A204.1 (cell line): ENCODE results near the gene CYB5D1.
A peak's percentile ranks its signal among the peaks of the same experiment; 100 is the strongest.

Source experiments
- FAIRE-seq: peaks from 2 replicates; lab custom pipeline; 2012; peaks lifted over from hg19 to GRCh38; lab: Jason Lieb, UNC

Gene CYB5D1

GRCh38 chr17:7844292-7845154 is 13.3 kb upstream of the CYB5D1 start:
- FAIRE-seq = peak; percentile 98

GRCh38 chr17:7845359-7846062 is 12.3 kb upstream of the CYB5D1 start:
- no peak for FAIRE-seq

- FAIRE-seq = no peak
Observed at GRCh38 chr17:7846063-7846735, 11.6 kb upstream of the CYB5D1 start.

- FAIRE-seq = no peak
Observed at GRCh38 chr17:7846765-7847661, 10.8 kb upstream of the CYB5D1 start.

GRCh38 chr17:7848131-7848579 is 9.6 kb upstream of the CYB5D1 start:
- FAIRE-seq = no peak

GRCh38 chr17:7848739-7849129 is 9.1 kb upstream of the CYB5D1 start:
- FAIRE-seq = no peak

GRCh38 chr17:7849130-7849750 is 8.6 kb upstream of the CYB5D1 start:
- FAIRE-seq = no peak

- FAIRE-seq = no peak
Observed at GRCh38 chr17:7849751-7850504, 7.9 kb upstream of the CYB5D1 start.

GRCh38 chr17:7850701-7851437 is 6.9 kb upstream of the CYB5D1 start:
- no peak for FAIRE-seq

- FAIRE-seq = peak; percentile 81
Observed at GRCh38 chr17:7851438-7852261, 6.2 kb upstream of the CYB5D1 start.

- FAIRE-seq = no peak
Observed at GRCh38 chr17:7852262-7852670, 5.5 kb upstream of the CYB5D1 start.

- no peak for FAIRE-seq
Observed at GRCh38 chr17:7852919-7853690, 4.7 kb upstream of the CYB5D1 start.

GRCh38 chr17:7853691-7854038 is 4.1 kb upstream of the CYB5D1 start:
- no peak for FAIRE-seq

GRCh38 chr17:7854078-7854777 is 3.6 kb upstream of the CYB5D1 start:
- FAIRE-seq = no peak

GRCh38 chr17:7854851-7855659 is 2.7 kb upstream of the CYB5D1 start, which contains the start of gene TMEM88:
Gene TMEM88, plus strand, starts transcription at chr17:7855066. Its CDS starts 9 bp downstream, at chr17:7855075.
- FAIRE-seq = no peak

GRCh38 chr17:7855660-7856010 is 2.2 kb upstream of the CYB5D1 start:
- no peak for FAIRE-seq
